Right renal pelvis (tissue), 4 donors: ENCODE data around the gene EPHA4. TPM values are rescaled to one million over a fixed set of nuclear protein-coding genes. Genes with fewer than 3 reads are reported as not detected.

Source experiments
- DNase-seq, 4 donors: peaks; one replicate each; pipeline ENCODE4 v3.0.0-alpha.2; 2013; ENCODE audit warnings: low read depth in 4 of 4, low spot score in 3 of 4, missing footprints in 1 of 4
- polyA plus RNA-seq, 4 donors: library from polyadenylated mRNA; unstranded; fragments of 120-200 nt; gene quantifications; one replicate each; pipeline ENCODE4 v1.2.1, GENCODE V29; 2013; ENCODE audit not compliant: insufficient read length in 4 of 4

Gene EPHA4
- polyA plus RNA-seq, 4 donors: 51.1 to 69.1 (median 63.8) TPM

DNA sequence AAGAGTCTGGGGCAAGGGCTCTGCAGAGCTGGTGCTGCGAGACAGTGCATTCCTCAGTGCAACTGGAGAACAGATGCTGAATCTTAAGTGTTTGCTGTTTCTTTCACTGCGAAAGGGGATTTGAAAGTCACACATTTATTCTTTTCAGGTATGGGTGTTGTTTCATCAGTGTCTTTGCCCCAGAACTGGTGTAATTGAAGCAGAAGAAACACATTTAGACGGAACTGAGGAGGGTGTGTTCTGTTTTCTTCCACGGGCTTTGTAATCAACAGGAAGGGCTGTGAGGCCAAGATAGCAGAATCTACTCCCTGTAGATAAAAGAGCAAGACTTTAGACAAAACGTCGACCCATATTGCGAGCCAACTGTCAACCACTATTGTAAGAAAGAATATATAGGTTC is 151.9 kb downstream of the EPHA4 start:
- DNase-seq: no peak

DNA sequence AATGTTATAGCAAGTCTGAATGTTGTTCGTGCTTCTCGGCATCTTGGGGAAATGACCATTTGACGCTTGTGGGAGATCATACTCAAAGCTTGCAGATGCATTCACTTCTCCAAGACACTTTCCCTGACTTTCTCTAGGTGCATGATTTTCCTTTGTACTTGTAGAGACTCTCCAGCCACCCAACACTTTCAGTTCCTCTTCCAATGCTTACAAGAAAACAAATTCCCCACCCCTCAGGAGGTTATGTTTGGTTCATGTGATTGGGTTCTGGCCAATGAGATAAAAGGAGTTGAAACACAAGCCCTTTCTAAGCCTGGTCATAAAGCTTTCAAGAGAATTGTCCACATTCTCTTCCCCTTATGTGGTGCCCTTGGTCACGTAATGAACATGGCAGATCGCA is 156.3 kb downstream of the EPHA4 start:
- DNase-seq: no peak

DNA sequence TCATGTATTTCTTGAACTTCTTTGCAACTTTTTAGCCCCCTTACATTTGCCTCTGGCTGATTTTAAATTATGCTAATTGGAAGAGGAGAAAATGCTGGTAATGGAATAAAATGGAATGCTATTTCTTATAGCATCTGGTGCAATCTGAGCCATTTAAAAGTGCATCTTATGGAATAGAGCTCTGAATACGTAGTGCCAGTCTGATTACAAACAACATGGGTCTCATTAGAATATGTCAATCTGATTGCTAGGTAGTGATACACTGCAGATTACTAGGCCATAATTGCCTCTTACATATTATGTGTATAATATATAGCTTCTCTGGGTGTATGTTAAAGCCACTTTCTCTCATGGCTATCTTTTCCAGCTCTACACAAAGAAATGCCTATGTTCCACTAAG is 159.1 kb downstream of the EPHA4 start:
- no peak for DNase-seq

DNA sequence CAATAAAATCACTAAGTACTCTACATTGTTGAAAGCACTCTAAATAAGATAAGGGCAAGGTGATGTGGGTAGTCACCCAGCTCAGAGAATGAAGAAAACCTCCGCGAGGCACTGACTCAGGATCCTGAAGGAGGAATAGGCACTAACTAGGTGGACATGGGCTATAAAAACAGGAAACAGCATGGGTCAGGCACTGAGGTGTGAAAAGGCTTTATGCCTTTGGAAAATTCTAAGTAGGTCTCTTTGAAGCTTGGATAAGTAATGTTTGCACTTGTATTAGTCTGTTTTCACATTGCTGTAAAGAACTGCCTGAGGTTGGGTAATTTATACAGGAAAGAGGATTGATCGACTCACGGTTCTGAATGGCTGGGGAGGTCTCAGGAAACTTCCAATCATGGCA is 161.6 kb downstream of the EPHA4 start:
- no peak for DNase-seq

DNA sequence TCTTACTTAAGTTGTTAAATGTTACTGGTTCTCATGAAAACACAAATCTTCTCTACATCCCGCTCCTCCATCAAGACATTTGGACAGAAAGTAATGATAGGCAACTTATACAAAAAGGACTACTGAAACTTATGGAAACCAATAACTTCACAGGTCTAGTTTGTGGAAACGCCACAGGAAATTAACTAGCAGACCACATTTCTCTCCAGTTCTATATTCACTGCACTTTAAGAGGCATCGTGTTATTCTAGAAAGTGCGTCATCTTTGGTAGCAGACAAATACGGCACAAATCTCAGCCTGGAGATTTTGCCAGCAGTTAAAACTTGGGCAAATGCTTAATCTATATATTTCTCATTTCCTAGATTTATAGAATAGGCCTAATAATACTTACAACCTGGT is 164.3 kb downstream of the EPHA4 start:
- no peak for DNase-seq

DNA sequence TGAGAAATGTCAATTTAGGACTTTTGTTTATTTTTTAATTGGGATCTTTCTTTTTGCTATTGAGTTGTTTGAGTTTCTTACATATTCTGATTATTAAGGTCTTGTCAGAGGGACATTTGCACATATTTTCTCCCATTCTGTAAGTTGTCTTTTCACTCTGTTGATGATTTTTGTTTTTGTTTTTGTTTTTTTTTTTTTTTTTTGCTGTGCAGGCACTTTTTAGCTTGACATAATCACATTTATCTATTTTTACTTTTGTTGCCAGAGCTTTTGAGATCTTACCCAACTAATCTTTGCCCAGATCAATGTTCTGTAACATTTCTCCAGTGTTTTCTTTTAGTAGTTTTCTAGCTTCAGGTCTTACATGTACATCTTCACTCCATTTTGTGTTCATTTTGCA is 166.6 kb downstream of the EPHA4 start:
- no peak for DNase-seq

DNA sequence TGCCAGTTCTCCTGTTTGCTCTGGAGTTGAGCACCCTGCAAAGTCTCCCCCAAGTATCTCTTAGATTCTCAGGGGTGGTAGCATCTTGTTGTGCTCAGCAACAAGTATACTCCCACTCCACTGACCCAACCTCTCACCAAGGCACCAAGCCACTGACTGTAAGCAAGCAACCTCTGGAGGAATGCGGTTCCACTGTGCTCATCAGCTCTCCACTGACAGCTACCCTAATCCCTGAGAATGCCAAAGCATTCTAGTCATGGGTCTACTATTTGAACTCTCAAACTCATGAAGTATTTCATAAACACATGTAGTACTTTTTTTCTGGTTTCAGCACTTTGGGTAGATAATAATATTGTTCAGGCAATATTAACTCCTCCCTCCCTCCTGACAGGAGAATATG is 170.0 kb downstream of the EPHA4 start:
- no peak for DNase-seq

DNA sequence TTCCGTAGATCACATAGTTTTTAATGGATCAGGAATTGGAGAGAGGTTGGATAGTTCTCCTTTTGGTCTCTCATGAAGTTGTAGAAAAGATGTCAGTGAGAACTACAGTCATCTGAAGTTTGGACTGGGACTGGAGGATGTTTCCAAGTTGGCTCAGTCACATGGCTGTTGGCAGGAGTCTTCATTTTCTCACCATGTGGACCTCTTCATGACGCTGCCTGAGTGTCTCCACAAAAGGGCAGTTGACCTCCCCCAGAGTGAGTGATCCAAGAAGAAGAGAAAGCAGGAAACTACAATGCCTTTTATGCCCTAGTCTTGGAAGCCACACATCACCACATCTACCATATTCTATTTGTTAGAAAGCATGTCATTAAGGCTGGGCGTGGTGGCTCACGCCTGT is 171.7 kb downstream of the EPHA4 start:
- DNase-seq: no peak

DNA sequence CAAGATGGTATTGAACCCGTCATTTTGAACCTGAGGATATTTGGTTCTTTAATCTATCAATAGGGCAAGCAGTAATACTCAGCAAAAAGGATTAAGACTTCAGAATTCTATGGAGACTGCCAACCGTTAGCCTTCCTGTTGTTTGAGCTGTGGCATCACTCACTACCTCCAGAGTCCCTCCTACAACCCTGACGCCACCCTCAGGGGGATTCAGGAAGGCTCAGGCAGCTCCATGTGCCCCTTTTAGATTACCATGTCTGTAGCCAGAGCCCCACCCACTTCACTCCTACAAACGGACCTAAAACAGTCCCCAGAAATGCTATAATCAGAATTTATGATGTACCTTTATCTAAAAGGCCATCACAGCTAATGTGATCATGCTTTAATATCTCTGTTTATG is 172.9 kb downstream of the EPHA4 start:
- DNase-seq: no peak

DNA sequence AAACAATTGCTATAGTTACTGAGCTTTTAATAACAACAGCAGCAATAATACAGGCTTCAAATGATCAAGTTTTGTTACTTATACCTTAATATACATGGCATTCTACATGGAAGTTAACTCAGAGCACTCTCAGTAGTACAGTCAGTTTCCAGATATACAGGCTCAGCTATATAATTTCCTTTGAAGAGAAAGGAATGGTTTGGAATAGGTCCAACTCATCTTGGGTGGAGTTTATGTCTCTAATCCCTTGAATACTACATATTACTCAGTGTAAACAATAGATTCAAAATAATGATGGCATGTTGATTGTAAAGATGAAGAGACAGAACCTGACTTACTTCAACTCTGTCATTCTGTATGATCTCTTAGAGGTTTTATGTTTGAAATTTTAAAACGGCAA is 174.9 kb downstream of the EPHA4 start:
- no peak for DNase-seq

DNA sequence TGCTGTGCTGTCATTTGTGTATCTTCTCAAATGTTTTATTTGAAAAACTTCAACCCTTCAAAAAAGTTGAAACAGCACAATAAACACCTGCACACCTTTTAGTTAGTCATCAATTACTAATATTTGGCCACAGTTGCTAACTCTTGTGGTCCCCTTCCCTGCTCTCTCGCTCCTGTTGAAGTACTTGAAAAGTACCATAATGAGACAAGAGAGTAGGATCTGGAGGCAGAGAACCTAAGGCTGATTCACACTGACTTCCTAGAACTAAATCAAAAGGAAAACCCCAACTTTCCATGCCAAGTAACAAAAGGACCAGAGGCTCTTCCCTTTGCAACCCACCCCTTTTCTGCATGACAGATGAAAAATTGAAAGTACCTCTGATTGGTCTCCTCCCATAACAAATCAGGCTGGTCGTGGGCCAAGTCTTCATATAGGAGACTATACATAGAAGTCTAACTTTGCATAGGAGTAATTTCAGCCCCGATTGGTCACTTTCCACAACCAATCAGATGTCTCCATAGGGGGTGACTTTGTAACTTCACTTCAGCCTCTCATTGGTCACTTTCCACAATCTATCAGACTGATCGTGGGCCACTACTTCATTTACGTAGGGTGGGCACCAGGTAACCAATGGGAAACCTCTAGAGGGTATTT is 179.7 kb downstream of the EPHA4 start:
- DNase-seq: no peak

DNA sequence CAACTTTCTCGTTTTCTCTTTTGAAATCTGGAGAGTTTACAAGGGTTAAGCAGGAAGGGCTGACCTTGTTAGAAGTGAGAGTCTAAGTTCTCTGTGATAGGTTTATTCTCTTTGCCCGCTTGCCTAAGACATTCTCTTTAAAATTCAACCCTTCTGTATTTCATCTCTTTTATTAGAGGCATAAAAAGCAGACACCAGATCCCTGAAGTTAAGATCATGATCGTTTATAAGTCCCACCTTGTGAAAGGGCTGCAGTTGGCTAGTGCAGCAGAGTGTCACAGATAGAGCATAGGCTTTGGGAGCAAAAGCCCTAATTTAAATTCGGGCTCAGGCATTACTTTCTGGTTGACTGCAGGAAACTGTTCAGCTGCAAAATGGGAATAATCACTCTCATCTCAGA is 181.2 kb downstream of the EPHA4 start:
- no peak for DNase-seq

DNA sequence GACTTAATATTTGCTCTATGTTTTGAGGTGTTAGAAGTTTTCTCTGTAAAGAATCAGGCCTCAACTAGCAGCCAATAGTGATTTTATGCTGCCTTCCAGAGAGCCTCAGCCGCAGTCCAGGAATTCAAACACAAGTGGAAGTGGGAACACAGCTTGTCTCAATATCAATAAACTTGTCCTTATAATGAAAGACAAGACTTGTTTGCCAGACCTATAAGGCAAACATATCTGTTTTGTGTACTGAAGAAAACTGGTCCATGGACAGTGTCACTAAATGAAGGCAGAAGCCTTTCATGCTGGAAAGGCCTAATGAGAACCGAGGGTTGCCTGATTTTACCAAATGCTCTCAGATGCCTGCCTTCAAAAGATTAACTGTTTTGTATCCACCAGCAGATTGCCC is 182.2 kb downstream of the EPHA4 start:
- peak in 1 of 4 donors; percentile 28 for DNase-seq

DNA sequence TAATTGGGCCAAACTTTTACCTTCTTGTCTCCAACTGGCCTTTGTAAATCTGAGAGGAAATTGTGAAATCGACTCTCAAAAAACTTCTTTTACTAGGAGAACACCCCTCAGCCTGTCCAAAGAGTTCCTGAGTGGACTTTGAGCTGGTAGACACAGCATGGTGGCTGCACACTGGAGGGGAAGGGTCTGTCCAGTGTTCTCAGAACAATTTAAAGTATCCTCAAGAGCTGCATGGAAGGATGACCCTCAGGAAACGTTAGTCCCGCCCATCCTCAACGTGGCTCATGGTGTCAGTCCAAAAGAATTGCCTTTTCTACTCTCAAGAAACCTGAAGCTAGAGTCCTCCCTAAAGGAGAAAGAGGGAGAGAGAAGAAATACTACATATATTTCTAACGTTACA is 182.7 kb downstream of the EPHA4 start:
- DNase-seq: no peak

DNA sequence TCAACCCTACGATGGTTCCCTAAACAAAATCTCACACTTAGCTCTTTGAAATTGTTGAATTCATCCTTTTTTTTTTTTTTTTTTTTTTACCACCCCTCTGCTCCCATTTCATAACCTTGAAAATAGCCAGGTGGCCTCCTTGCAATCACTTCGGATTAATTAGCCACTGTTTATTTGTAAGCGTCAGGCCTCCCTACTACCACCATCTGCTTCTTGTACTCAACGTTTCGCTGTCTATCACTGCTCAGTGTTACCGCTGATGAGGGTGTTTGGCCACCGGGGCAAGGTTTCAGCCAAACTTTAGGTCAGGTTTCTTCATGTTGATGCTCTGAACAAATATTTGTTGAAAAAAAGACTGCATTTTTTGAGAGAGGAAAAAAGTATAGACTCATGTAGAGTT is 183.2 kb downstream of the EPHA4 start:
- no peak for DNase-seq

DNA sequence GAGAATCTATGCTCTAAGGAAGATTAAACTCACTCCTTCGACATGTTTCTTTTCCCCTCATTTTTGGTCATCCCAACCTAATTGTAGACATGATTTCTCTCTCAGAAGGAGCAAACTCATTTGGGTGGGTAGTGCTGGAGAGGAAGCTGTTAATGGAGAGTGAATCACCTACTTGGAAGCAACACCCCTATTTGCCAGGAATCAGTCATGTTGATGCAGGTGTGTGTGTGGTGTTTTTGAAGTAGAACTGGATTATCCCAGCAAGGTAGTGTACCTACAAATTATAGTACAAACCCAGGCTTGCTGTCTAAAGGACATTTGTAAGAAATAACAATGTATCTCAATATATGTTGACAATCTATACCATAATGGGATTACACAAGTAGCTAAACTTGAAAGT is 186.4 kb downstream of the EPHA4 start:
- DNase-seq: no peak

DNA sequence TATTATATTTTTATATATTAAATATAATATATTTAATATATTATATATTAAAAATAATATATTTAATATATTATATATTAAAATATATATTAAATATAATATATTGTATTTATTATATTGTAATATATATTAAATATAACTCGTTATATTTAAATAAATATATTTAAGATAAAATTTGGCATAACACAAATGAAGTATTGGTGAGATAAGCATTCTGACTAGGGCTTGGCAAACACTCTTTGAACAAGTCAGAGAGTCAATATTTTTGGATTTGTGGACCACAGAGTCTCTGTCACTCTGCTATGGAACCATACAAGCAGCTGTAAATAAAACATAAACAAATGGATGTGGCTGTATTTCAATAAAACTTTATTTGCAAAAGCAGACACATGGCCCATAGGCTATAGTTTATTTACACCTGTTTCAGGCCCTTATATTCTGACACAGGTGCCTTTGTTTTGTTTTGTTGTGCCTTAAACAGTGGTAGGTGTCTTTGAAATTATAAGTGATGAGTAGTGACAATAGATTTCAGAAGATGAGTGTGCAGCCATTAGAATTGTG is 190.1 kb downstream of the EPHA4 start:
- DNase-seq: no peak

DNA sequence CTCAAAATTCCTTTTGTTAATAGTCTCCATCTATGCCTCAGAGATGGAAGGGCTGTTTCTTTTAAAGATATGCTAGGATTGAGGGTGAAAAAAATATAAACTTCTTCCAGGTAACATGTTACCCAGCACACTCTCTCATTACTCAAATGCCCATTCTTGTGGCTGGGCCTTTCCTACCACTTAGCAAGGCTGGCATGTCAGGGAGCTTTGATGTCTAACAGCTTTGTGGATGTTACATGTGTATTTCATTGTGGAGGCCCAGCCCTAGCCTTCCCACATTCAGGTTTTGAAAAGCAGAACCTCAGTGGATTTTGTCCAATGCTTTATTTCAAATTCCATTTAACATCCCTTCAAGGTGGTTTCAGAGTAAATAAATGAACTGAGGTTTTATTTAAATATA is 191.4 kb downstream of the EPHA4 start:
- DNase-seq: no peak

DNA sequence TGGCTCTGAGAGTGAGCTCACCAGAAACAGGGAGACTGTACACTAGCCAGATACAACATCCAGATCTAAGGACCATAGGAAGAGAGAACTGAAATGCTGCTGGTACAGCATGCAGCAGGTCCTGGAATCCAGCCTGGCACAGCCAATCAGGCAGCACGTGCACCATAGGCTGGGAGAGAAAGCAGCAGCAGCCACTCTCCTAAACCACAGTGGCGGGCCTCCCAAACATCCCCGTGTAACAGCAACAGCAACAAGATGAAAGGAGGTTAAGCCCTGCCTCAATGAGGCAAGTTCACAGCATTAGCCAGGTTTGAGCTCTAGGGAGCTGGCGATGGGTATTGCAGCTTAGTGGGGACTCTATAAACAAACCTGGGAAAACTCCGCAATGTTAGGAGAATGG is 192.0 kb downstream of the EPHA4 start:
- no peak for DNase-seq

DNA sequence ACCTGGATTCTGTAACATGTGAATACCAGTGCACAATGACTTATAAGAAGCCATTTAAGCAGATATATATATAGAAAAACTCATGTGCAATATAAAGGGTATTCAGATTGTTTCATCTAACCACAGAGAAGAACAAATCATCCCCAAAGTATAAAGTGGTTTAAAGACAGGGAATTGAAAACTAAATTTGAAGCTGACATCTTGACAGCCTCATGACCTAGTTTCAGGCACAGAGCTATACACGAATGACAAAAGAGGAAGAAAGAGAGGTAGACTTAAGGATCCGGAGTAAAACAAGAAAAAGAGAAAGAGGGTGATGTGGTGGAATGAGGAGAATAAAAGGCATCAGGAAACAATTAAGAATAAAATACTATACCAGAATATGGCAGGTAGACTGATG is 194.5 kb downstream of the EPHA4 start:
- no peak for DNase-seq

DNA sequence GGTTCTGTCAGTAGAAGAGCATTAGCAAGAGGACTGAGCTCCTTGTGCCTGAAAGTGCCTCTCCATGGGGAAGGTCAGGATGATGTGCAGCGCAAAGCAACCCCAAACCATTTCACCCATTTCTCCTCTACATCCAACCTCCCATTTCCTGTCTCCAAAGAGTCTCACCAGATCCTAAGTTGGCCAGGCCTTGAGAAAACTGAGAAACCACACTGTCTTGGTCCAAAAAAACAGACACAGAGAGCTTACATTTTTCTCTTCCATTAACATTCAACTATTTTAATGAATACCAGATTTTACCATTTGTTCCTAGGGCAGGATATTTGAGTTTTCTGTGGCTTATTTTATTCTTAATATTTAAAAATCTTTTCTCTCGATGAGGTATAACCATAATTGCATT is 195.0 kb downstream of the EPHA4 start:
- no peak for DNase-seq

DNA sequence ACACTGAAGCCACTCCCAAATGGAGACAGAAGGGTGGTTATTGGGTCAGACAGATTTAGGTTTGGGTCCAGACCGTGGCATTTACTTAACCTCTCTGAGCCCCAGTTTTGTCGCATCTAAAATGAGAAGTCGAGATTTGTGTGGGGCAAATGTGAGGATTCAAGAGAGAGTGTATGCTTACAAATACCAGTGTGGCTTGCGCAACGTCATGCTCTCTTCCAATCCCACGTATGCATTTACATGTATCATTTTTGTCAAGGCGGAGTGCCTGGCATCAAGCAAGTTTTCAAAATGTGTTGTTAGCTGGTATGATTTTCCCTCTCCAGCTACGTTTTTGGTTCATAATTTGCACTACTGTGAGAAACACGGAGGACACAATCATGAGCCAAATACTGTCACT is 197.9 kb downstream of the EPHA4 start:
- DNase-seq: no peak

DNA sequence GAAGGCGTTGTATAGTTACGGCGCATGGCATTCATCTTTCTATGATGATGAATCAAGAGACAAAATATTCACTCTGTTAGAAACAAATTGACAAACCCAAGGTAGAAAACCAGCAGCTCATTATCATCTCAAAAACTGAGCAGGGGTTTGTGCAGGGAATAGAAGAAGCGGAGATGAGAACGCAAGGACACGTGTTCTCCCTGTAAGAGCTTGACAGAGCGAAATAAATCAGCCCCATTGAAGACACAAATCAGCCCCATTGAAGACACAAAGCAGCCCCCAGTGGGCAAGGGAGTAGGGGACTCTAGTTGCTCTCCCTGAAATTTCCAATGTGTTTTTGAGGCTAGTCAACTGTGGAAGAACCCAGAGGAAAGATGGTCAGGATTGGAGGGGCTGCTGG is 199.2 kb downstream of the EPHA4 start:
- DNase-seq: no peak
